Panc1 (cell line): ENCODE results near the gene MAP3K15. TPM values are rescaled to one million over a fixed set of nuclear protein-coding genes. Genes with fewer than 3 reads are reported as not detected.

Experiments used
- ATAC-seq: fragments of 200-7000 bp; cut with Tn5 transposase; 2 replicates; pipeline ENCODE4 v1.9.1; 2020; ENCODE audit warnings: mild to moderate bottlenecking, moderate library complexity
- BruUV-seq: library from RNA; stranded (reverse); fragments of 400-500 nt; replicated peaks from 2 replicates; lab custom pipeline; 2021; lab: Mats Ljungman, UMichigan
- CTCF ChIA-PET: fragments of 300-600 bp; sonication (Branson Sonifier 250); formaldehyde crosslinking; loops from one replicate; lab custom pipeline; 2022; ENCODE audit warnings: antibody characterized with exemption; lab: Charles Lee
- POLR2A ChIA-PET: fragments of 300-600 bp; sonication (Branson Sonifier 250); formaldehyde crosslinking; loops from one replicate; lab custom pipeline; 2022; ENCODE audit warnings: antibody characterized with exemption; lab: Charles Lee
- DNase-seq: peaks from one replicate; pipeline ENCODE4 v3.0.0-alpha.2; 2010; ENCODE audit warnings: low read depth, low spot score
- H3K27ac ChIP-seq: 2 replicates; pipeline ENCODE4 v1.5.1; 2011; ENCODE audit warnings: mild to moderate bottlenecking, low read length, inconsistent platforms
- H3K27me3 ChIP-seq: fragments of 200-500 bp; sonication (Bioruptor generic); 2 replicates; pipeline ENCODE4 v1.6.0; 2014; ENCODE audit warnings: low read length, inconsistent platforms; ENCODE audit not compliant: control insufficient read depth, insufficient read depth
- H3K36me3 ChIP-seq: fragments of 200-500 bp; sonication (Bioruptor generic); 2 replicates; pipeline ENCODE4 v1.5.1; 2014; ENCODE audit warnings: inconsistent platforms, mild to moderate bottlenecking, low read length, moderate library complexity; ENCODE audit not compliant: control insufficient read depth, insufficient read depth
- H3K4me1 ChIP-seq: 2 replicates; pipeline ENCODE4 v1.5.1; 2011; ENCODE audit warnings: inconsistent platforms, mild to moderate bottlenecking, low read length, moderate library complexity; ENCODE audit not compliant: control insufficient read depth, insufficient read depth
- H3K4me3 ChIP-seq, 2 experiments: 2 replicates each; pipeline ENCODE4 v1.5.1; 2011 to 2012; ENCODE audit warnings: low read depth in 2 of 2, low read length in 2 of 2, mild to moderate bottlenecking in 2 of 2, inconsistent platforms in 1 of 2, moderate library complexity in 1 of 2
- H3K9me3 ChIP-seq: fragments of 200-500 bp; sonication (Bioruptor generic); 2 replicates; pipeline ENCODE4 v1.5.1; 2014; ENCODE audit warnings: low read depth, mild to moderate bottlenecking, inconsistent platforms, low read length, moderate library complexity; ENCODE audit not compliant: control insufficient read depth, insufficient read depth
- POLR2AphosphoS5 ChIP-seq: IDR thresholded peaks from 2 replicates; pipeline ENCODE4 v1.6.1; 2012; ENCODE audit warnings: mild to moderate bottlenecking, low read depth, low read length, moderate library complexity
- REST ChIP-seq, 2 experiments: IDR thresholded peaks; 2 replicates each; pipeline ENCODE4 v1.6.1; 2011 to 2012; ENCODE audit warnings: low read depth in 2 of 2, control low read depth in 1 of 2, low read length in 1 of 2, mild to moderate bottlenecking in 1 of 2, moderate library complexity in 1 of 2; ENCODE audit not compliant: insufficient read depth in 1 of 2
- SIN3A ChIP-seq: IDR thresholded peaks from 2 replicates; pipeline ENCODE4 v1.6.1; 2012; ENCODE audit warnings: low read depth, mild to moderate bottlenecking, low read length, moderate library complexity, borderline replicate concordance; ENCODE audit not compliant: insufficient read depth
- TCF7L2 ChIP-seq: IDR thresholded peaks from 2 replicates; pipeline ENCODE4 v1.6.1; 2011; ENCODE audit warnings: mild to moderate bottlenecking, low read depth, low read length, inconsistent platforms
- in situ Hi-C: cut with HindIII; loops from 2 replicates; pipeline ENCODE4 v1.10.0; 2016; ENCODE audit warnings: low sequenced_read_pairs, low pct_unique_long_range_greater_than_20kb
- intact Hi-C: fragments of 100-400 bp; cut with micrococcal nuclease; formaldehyde crosslinking; loops from one replicate; pipeline ENCODE4 v1.10.0; 2022; ENCODE audit not compliant: unreplicated experiment
- total RNA-seq: library from RNA; stranded (reverse); gene quantifications from one replicate; pipeline ENCODE4 v1.2.1, GENCODE V29; 2021; ENCODE audit not compliant: unreplicated experiment
- TF ChIP-seq, protein P1 (sequence below): fragments of 450-650 bp; IDR thresholded peaks from 2 replicates; pipeline ENCODE4 v1.5.1; 2017; ENCODE audit warnings: mild to moderate bottlenecking

The MAP3K15 gene
- total RNA-seq, 1 experiment from 2014 or later, result 4.9 TPM

DNA sequence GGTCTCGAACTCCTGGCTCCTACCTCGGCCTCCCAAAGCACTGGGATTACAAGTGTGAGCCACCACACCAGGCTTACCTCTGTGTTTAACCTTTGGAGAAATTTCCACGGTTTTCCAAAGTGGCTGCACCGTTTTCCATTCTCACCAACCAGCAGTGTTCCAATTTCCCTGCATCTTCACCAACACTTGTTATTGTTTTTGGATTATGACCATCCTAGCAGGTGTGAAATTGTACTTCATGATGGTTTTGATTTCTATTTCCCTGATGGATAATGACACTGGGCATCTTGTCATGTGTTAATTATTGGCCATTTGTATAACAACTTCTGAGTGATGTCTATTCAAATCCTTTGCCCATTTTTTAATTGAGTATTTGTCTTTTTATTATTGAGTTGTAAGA, 2.7 kb upstream of the MAP3K15 start:
- H3K9me3 ChIP-seq, result no peaks in the 10 kb centered on the region
- POLR2A ChIA-PET, result no interaction called here
- in situ Hi-C loops, result no loop called here
- TF ChIP-seq POLR2AphosphoS5, result no peak
- TF ChIP-seq, protein P1, sequence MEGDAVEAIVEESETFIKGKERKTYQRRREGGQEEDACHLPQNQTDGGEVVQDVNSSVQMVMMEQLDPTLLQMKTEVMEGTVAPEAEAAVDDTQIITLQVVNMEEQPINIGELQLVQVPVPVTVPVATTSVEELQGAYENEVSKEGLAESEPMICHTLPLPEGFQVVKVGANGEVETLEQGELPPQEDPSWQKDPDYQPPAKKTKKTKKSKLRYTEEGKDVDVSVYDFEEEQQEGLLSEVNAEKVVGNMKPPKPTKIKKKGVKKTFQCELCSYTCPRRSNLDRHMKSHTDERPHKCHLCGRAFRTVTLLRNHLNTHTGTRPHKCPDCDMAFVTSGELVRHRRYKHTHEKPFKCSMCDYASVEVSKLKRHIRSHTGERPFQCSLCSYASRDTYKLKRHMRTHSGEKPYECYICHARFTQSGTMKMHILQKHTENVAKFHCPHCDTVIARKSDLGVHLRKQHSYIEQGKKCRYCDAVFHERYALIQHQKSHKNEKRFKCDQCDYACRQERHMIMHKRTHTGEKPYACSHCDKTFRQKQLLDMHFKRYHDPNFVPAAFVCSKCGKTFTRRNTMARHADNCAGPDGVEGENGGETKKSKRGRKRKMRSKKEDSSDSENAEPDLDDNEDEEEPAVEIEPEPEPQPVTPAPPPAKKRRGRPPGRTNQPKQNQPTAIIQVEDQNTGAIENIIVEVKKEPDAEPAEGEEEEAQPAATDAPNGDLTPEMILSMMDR, result no peak
- no peak for TF ChIP-seq REST (IDR thresholded peaks at IDR 0.05; ENCODE audit: insufficient read depth in 1 of 2, low read depth in 2 of 2, low read length in 1 of 2)
- no peak for TF ChIP-seq TCF7L2
- TF ChIP-seq SIN3A, result no peak
- no peaks in the 10 kb centered on the region for H3K4me1 ChIP-seq
- no peaks in the 10 kb centered on the region for H3K27me3 ChIP-seq
- CTCF ChIA-PET, result no interaction called here
- no peak overlapping the region for H3K27ac ChIP-seq
- no peaks in the 10 kb centered on the region for H3K36me3 ChIP-seq
- ATAC-seq, result no peak
- intact Hi-C loops, result no loop called here
- H3K4me3 ChIP-seq, result no peak overlapping the region
- DNase-seq, result no peak
- BruUV-seq, result no TSS peak

- ChIA-PET POLR2A (no interaction called here), CTCF (interaction anchor here (0.6 to 0.8 kb wide), 4 partner anchors 132 to 280 kb away, joined by 6 to 8 read pairs (median 7); no protein-coding TSS in a partner anchor)
- H3K36me3 ChIP-seq, result no peaks in the 10 kb centered on the region
- peak overlapping the region; percentile 40 to 44 for H3K4me3 ChIP-seq
- TF ChIP-seq, protein P1, result no peak; the same call in 1 of the 2 replicates
- TF ChIP-seq REST (IDR thresholded peaks at IDR 0.05; ENCODE audit: insufficient read depth in 1 of 2, low read depth in 2 of 2, low read length in 1 of 2) (no peak), POLR2AphosphoS5 (no peak), TCF7L2 (no peak), SIN3A (no peak)
- no peaks in the 10 kb centered on the region for H3K4me1 ChIP-seq
- DNase-seq (no peak), ATAC-seq (no peak)
- H3K27me3 ChIP-seq, result no peaks in the 10 kb centered on the region
- no TSS peak for BruUV-seq
- H3K27ac ChIP-seq, result no peak overlapping the region
- H3K9me3 ChIP-seq, result no peaks in the 10 kb centered on the region
- intact Hi-C loops (no loop called here), in situ Hi-C loops (no loop called here)
Observed at GRCh38 chrX:19515615-19516105, 352 bp upstream of the MAP3K15 start.
